ENCODE measurements around the gene CCN2.
A peak's percentile ranks its signal among the peaks of the same experiment; 100 is the strongest.

CCN2 gene

DNA sequence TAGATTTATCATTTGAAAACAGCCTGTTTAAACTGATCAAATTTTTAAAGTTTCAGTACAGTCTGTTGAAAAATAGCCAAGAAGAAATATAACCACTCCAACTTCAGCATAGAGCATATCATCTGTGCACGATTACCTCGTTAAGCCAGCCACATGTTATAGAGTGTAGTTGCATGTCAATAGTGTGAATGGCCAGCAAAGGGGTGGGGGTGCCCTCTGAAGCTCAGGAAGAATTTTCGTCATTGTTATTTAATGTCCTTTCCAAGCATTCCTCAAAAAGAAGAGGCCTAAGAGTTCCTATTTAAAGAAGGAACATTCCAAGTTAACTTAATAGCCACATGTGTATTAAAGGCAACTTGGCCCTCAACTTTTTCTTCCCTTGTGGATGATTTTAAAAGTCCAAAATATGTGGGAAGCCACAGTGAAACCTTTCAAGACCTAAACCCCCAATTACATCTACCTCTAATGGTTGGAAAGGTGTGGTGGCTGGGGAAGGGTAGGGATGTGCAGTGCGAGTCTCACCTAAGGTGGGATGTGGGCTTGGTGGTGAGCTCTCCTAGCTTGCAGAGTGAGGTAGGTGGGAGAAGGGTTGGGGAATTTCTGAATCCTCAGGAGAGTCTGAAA lies 1.8 kb upstream of the CCN2 start:
- Mint-ChIP-seq H3K27me3 (peaks cover 75% of the 10 kb centered on the region), H3K27ac (no peak overlapping the region), H3K4me1 (peaks cover 17% of the 10 kb centered on the region), H3K4me3 (no peak overlapping the region), H3K9me3 (no peaks in the 10 kb centered on the region)
- DNase-seq (no peak), ATAC-seq (no peak)

DNA sequence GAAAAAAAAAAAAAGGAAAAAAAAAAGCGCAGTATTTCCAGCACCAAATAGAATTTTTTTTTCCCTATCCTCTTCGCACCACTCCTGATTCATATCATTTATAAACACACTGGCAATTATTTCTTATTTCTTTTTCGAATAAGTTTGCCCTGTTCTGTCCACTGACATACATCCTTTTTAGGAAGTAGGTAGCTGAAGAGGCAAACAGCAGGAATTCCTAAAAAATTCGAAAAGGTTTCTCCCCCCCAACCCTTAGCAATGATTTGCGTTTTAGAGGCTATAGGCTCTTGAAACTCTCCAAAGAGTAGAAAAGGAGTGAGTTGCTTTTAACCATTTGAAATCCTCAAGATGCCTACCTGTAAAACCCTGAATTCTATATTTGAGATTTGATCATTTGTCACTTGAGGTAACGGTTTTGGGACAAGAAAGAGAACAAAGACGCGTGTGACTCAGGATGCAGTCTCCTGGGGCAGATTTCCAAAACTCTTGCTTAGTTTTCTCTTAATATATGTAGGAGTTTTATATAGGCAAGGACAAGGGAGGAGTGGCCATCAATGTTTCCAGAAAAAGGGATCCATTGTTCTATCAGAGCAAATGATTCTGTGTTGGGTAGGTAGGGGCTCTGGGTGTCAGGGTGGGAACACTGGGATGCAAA lies 531 bp upstream of the CCN2 start:
- H3K4me1 Mint-ChIP-seq, result peaks cover 17% of the 10 kb centered on the region
- ATAC-seq, result no peak
- peak overlapping the region; percentile 37 to 54 for H3K4me3 Mint-ChIP-seq
- no peak for DNase-seq
- no peaks in the 10 kb centered on the region for H3K9me3 Mint-ChIP-seq
- no peak overlapping the region for H3K27ac Mint-ChIP-seq
- peaks cover 86% of the 10 kb centered on the region for H3K27me3 Mint-ChIP-seq

DNA sequence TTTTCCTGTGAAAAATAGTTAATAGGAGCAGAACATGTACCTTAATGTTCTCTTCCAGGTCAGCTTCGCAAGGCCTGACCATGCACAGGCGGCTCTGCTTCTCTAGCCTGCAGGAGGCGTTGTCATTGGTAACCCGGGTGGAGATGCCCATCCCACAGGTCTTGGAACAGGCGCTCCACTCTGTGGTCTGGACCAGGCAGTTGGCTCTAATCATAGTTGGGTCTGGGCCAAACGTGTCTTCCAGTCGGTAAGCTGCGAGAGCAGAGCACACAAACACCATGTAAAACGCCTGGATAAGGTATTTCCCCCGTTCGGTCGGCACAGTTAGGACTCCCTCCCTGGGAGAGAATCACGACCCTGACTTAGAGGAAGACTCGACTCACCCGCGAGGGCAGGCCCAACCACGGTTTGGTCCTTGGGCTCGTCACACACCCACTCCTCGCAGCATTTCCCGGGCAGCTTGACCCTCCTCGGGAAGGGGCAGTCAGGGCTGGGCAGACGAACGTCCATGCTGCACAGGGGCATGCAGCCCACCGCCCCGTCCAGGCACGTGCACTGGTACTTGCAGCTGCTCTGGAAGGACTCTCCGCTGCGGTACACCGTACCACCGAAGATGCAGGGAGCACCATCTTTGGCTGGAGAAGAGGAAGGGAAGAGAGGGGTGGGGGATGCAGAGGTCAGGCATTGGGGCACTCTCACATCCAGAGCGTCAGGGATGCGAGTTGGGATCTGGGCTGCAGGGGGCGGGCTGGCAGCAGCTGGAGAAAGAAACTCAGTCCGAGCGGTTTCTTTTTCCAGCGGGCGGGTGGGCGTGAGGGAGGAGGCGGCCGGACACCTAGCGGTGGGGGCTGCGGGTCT lies 1.0 kb downstream of the CCN2 start:
- ATAC-seq, result peak; percentile 60
- Mint-ChIP-seq H3K9me3 (no peaks in the 10 kb centered on the region), H3K27ac (no peak overlapping the region), H3K4me3 (peak overlapping the region; percentile 83 to 91), H3K4me1 (peaks cover 17% of the 10 kb centered on the region), H3K27me3 (peaks cover 82% of the 10 kb centered on the region)
- peak; percentile 7 to 18 for DNase-seq

DNA sequence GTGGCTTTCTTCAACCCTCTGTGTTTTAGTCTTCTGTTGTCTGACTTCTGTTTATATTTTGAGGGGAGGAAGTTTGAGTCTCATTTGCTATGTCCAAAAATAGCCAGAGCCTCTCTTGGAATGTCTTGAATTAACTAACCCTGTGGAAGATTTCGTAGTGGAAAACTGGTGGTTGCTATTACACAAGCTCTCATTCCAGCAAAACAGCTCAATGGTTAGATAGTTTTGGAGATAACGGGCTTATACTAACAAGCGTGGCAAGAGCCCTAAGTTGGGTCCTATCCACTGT lies 1.6 kb downstream of the CCN2 start:
- Mint-ChIP-seq H3K9me3 (no peaks in the 10 kb centered on the region), H3K27ac (no peak overlapping the region), H3K4me1 (peaks cover 17% of the 10 kb centered on the region), H3K4me3 (peak overlapping the region in 1 of 2 donors; percentile 25), H3K27me3 (peaks cover 76% of the 10 kb centered on the region)
- DNase-seq (no peak), ATAC-seq (no peak)

DNA sequence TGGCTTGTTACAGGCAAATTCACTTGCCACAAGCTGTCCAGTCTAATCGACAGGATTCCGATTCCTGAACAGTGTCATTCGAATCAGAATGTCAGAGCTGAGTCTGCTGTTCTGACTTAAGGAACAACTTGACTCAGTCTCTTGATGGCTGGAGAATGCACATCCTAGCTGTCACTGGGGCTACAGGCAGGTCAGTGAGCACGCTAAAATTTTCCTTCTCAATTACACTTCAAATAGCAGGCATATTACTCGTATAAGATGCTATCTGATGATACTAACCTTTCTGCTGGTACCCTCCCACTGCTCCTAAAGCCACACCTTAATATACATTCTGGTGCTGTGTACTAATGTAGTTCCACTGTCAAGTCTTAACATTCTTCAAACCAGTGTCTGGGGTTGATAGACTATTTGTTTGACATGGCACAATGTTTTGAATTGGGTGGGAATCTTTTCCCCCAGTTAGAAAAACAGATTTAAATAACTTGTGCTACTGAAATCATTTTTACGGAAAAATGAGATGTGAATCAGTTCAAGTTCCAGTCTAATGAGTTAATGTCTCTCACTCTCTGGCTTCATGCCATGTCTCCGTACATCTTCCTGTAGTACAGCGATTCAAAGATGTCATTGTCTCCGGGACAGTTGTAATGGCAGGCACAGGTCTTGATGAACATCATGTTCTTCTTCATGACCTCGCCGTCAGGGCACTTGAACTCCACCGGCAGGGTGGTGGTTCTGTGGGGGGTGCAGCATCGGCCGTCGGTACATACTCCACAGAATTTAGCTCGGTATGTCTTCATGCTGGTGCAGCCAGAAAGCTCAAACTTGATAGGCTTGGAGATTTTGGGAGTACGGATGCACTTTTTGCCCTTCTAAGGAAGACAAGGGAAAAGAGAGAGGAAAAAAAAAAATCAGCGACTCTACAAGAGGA lies 2.2 kb downstream of the CCN2 start:
- H3K27me3 Mint-ChIP-seq, result peaks cover 70% of the 10 kb centered on the region
- H3K4me1 Mint-ChIP-seq, result peaks cover 17% of the 10 kb centered on the region
- no peak overlapping the region for H3K27ac Mint-ChIP-seq
- peak overlapping the region in 1 of 2 donors; percentile 25 for H3K4me3 Mint-ChIP-seq
- DNase-seq (no peak), ATAC-seq (no peak)
- no peaks in the 10 kb centered on the region for H3K9me3 Mint-ChIP-seq

DNA sequence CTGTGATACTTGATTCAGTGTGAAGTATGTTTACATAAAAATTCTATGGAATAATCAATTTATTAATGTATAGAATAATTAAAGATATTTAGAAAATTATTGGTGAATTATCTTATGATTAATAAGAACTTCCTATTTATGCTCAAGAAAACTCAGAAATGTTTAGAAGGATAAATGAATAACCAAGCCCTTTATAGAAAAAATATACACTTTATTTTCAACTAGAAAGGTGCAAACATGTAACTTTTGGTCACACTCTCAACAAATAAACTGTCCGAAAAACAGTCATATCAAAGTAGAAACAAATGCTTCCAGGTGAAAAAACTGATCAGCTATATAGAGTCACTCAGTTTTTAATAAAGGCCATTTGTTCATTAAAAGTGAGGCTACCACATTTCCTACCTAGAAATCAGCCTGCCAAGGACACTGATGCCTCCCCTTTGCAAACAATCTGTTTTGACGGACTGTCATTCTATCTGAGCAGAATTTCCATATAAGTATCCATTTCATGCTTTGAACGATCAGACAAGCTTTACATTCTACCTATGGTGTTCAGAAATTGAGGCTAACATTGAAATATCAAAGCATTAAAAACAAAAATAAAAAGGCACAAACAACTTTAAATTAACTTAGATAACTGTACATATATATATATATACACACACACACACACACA lies 3.0 kb downstream of the CCN2 start:
- Mint-ChIP-seq H3K4me1 (peaks cover 17% of the 10 kb centered on the region), H3K27ac (no peak overlapping the region), H3K4me3 (no peak overlapping the region), H3K9me3 (no peaks in the 10 kb centered on the region), H3K27me3 (peaks cover 62% of the 10 kb centered on the region)
- no peak for DNase-seq
- ATAC-seq, result no peak

DNA sequence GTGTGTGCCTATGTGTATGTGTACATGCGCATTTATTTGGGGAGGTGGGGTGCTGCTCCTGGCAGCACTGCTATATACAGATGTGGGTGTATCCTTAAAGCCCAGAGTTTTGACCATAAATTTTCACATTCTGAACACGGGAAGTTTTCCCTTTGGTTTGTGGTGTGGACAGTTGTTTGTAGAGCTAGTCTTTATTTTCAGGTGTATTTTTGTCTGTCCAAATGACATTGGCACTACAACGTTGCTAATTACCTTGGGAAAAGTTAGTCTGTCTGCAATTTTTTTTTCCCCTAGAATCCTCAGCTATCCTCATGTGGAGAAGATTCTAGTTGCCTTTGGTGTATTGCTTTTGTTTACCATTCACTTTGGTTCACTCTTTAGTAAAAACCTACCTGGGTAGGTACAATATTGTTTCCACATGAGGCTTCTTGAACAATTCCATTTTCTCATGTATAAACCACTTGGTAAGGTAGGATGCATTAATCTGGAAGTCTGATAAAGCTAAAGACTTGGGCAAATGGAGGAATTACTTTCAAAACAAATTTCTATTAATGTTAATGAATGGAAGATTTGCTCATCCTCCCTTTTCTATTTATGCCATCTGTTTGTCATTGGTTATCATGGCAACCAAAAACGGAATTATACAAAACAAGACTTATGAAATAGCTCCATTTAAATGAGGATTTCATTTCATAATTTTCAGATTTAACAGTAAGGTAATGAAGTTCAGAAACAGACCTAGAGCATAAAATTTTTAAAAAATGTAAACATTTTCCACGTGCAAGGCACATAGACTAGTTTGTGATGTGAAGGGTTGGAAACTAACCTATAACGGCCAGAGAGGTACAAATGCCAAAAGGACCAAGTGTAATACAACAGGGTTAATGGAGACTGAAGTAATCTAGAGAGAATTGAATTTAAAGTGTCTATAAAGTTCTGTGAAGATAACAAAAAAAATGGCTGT lies 3.9 kb downstream of the CCN2 start:
- ATAC-seq (no peak), DNase-seq (no peak)
- Mint-ChIP-seq H3K4me1 (peaks cover 17% of the 10 kb centered on the region), H3K4me3 (no peak overlapping the region), H3K9me3 (no peaks in the 10 kb centered on the region), H3K27ac (no peak overlapping the region), H3K27me3 (peaks cover 53% of the 10 kb centered on the region)

DNA sequence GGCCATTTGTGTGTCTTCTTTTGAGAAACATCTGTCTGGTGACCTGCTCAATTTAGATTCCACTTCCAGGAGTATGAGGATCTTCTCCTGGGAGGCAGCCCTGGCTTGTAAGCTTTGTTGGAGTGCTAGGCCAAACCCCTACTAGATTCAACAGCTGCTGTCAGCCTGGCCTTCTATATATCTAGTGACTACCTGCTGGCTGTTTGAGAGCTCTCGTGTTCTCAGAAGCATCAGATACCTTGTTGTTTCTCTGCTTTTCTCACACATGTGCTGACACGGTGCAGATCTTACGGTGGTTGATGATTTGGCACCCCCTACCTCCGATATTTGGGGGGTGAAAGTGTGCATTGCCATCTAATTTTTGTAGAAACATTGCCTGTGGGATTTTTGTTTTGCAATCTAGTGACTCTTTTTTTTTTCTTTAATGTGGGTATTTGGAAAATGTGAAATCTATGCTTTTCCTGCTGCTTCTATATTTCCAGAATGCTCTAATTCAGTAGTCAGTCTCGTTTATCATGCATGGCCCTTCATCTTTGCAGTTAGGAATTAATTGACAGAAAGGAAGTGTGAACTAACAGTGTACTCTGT lies 4.7 kb downstream of the CCN2 start:
- Mint-ChIP-seq H3K27me3 (peaks cover 45% of the 10 kb centered on the region), H3K4me3 (no peak overlapping the region), H3K9me3 (no peaks in the 10 kb centered on the region), H3K27ac (no peak overlapping the region), H3K4me1 (peaks cover 14% of the 10 kb centered on the region)
- no peak for ATAC-seq
- DNase-seq, result no peak

DNA sequence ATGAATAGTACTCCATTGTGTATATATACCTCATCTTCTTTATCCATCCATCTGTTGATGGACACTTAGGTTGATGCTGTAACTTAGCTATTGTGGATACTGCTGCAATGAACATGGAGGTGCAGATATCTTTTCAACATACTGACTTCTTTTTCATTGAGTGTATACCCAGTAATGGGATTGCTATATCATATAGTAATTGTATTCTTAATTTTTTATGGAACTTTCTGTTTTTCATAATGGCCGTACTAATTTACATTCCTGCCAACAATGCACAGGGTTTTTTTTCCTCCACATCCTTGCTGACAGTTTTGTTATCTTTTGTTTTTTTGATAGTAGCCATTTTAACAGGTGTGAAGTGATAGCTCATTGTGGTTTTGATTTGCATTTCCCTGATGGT lies 5.2 kb downstream of the CCN2 start:
- H3K4me1 Mint-ChIP-seq, result peaks cover 10% of the 10 kb centered on the region
- no peak for ATAC-seq
- H3K4me3 Mint-ChIP-seq, result no peak overlapping the region
- H3K27ac Mint-ChIP-seq, result no peak overlapping the region
- peaks cover 41% of the 10 kb centered on the region for H3K27me3 Mint-ChIP-seq
- no peak for DNase-seq
- H3K9me3 Mint-ChIP-seq, result no peaks in the 10 kb centered on the region

DNA sequence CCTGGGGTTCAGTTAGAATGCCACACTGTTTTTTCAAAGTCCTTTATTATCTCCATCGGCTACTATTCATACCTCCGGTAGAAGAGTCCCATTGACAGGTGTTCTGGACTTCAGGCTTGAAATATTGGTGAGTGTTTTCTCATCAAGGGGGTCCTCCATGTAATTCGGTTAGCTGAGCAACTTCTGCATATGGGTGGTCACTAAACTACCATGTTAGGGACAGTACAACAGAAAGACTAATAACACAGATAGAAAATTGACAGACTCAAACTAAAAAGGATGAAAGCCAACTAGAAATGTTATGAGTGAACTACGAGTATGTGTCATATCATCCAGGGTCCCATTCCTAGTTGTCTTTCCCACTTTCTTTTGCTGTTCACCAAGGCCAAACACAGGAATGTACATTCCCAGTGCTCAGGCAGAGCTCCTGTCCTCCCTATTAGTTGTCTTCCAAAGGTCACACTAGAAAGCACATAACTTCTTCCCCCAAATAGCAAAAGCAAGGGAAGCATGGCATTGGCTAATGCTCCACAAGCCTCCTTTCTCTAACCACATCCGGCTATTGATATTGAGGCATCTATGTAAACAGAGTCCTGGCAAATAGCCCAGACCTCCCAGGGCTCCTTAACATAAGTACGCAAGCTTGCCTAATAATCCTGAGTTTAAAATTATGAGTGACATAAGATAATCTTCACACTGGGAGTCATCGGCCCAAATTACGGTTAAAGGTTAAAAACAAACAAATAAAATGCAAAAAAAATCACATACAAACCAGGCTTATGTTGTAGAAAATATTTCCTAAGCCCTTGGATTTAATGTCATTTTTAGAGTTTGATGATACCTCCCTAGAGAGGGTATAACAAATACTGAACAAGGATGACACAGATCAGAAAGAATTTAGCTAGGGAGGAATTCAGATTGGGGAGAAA lies 13.2 kb downstream of the CCN2 start:
- Mint-ChIP-seq H3K9me3 (no peaks in the 10 kb centered on the region), H3K4me1 (no peaks in the 10 kb centered on the region), H3K4me3 (no peak overlapping the region), H3K27ac (no peak overlapping the region), H3K27me3 (no peaks in the 10 kb centered on the region)
- ATAC-seq, result no peak
- no peak for DNase-seq

DNA sequence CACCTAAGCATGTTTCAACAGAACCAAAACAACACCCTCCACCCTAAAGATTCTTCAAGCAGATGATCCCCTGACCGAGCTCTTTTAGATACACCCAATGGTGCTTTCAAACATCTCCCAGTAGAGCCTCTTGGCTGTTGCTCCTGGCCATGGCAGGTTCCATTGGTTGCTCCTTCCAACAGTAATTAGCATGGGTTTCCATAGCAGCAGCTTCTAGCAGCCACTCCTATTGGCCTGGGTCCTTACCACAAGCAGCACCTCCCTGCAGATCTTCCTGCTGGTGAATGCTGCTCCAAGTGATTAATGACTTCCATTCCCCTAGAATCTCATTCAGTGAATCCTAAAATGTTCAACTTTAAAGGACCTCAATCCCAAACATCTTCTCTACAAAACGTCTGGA lies 13.9 kb downstream of the CCN2 start:
- no peak overlapping the region for H3K4me3 Mint-ChIP-seq
- no peaks in the 10 kb centered on the region for H3K27me3 Mint-ChIP-seq
- no peaks in the 10 kb centered on the region for H3K4me1 Mint-ChIP-seq
- H3K9me3 Mint-ChIP-seq, result no peaks in the 10 kb centered on the region
- no peak overlapping the region for H3K27ac Mint-ChIP-seq
- ATAC-seq, result no peak
- DNase-seq, result no peak

DNA sequence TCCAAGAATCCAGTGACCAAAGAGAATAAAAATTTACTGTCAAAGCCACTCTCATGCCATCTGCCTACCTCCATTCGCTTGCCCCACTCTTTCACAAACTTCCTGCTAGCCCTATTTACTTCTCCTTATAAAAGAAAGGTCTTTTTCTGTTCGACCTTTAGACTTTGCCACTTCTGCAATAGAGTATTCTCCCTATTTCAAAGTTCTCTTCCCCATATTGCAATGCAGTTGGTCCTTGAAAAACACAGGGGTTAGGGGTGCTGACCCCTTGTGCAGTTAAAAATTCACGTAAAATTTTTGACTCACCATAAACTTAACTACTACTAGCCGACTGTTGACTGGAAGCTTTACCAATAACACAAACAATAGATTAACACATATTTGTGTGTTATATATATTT lies 15.0 kb downstream of the CCN2 start:
- Mint-ChIP-seq H3K27ac (no peak overlapping the region), H3K27me3 (no peaks in the 10 kb centered on the region), H3K4me3 (no peak overlapping the region), H3K4me1 (no peaks in the 10 kb centered on the region), H3K9me3 (no peaks in the 10 kb centered on the region)
- DNase-seq (no peak), ATAC-seq (no peak)
